T-helper 2 cell treated with Interferon-gamma antibody and Interleukin-4, amounts not matched to agents 100 ng/mL and 5 ng/mL, for 36 hours (primary cell): ENCODE measurements around the gene CTSE. TPM values are rescaled to one million over a fixed set of nuclear protein-coding genes. Genes with fewer than 3 reads are reported as not detected.

Experiments used
- intact Hi-C: fragments of 100-400 bp; cut with micrococcal nuclease; formaldehyde crosslinking; loops from one replicate; pipeline ENCODE4 v1.15.1; 2023
- total RNA-seq: library from RNA; stranded (reverse); gene quantifications from 2 replicates; pipeline ENCODE4 v1.2.3, GENCODE V29; 2022

Gene CTSE
- total RNA-seq, 1 donor from 2014 or later = not detected

DNA sequence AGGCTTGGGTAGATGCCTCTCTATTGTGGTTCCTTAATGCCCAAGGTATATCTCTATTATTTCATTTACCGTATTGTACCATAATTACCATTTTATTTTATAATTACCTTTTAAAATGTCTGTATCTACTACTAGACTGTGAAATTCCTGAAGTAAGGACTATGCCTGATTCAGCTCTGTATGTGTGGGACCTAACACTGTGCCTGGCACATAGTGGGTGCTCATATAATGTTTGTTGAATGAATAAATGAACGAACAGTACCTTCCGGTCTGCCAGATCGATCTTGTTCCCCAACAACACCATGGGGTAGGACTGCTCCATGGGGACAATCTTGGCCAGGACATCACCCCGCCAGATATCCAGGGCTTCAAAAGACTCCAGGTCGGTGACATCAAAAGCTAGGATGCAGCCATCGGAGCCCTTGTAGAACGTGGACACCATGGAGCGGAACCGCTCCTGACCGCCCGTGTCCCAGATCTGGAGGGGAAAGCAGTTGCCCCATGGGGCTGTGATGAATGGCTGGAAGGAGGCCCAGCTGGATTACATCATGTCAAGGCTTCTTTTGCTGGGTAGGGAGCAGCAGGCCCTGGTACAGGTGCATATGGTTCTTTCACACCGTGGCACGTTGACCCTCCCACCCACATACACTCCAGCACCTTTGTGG lies 31.3 kb downstream of the CTSE start:
- intact Hi-C loops = no loop called here

DNA sequence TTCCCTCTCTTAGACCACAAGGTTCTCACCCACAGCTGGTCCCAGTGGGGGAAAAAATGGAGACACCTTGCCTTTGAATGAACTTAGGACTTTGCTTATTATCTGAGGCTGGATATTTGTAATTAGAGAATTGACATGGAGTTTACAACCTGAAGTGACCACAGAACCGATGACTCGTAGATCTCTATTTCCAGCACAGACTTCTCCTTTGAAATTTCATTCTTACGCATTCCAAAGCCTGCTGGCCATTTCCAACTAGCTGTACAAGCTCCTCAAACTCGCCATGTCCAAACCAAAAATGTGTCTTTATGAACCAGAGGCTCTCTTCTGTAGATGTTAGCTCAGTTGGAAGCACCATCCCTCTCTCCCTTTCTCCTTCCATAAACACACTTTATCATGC lies 32.5 kb downstream of the CTSE start:
- intact Hi-C loops = no loop called here

DNA sequence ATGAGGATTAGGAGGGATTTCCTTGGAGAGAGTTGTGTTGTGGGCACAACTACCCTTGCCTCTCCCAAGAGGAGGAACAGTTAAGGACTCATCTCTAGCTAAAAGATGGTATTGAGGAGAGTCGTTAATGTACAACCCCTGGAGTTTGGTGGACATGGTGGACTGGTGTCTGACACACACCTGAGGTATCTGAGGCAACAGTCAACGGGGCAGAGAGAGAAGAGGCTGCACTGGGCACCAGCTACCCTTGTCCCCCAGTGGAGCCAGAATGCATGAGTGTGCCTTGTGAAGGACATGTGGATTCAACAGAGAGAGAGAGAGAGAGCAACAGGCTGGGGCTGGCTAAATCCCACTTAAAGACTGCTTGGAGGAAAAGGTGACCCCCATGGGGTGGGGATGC lies 33.5 kb downstream of the CTSE start:
- intact Hi-C loops = no loop called here

DNA sequence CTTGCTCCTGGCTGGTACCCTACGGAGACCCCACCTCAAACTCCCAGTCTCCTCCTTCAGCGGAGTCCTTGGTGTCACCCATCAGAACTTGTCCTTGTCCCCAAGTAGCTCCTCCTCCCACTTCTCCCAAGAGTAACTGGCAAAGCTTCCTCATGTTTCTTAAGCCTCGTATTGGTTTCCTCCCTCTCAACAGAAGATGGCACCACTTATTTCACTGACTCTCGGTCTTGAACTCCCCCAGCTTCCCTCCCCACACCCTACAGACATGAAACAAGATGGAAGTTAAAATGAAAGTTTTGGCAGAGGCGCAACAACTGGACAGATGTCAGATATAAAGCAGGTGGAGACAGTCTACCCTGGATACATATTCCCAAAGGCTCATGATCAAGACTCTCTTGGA lies 33.9 kb downstream of the CTSE start:
- intact Hi-C loops = no loop called here

DNA sequence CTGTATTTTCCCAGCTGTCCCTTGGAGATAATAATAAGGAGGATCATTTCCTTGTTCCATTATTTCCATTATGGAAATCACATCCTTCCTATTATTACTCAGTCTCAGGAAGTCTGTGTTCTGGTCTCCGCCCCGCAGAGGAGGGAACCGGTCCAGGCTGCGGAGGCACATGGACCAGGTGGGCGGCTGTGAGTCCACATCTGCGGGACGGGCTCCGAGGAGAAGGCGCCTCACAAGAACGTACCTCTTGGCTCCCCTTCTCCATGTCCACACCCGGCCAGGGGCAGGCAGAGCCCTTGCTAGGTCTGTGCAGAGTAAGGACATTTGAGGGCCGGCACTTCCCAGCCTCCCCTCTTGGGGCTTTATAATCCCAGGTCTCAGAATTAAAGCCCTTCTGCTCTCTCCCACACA lies 35.1 kb downstream of the CTSE start:
- intact Hi-C loops = no loop called here

DNA sequence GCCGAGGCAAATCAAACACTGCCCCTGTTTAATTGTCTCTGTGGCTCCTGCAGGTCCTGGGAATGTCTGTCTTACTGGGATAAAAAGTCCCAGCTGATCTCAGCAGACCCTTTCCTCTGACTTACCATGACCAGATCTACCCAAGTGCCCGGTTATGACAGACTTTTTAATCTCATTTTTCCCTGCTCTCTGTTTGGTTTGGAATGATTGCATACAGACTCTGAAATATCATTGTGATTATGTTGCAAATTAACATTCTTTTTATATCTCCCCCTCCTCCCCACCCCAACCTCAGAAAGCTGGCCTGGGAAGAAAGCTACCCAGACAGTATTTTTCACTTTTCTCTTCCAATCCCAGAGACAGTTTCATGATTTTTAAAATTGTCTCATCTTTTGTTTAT lies 36.8 kb downstream of the CTSE start:
- intact Hi-C loops = no loop called here

DNA sequence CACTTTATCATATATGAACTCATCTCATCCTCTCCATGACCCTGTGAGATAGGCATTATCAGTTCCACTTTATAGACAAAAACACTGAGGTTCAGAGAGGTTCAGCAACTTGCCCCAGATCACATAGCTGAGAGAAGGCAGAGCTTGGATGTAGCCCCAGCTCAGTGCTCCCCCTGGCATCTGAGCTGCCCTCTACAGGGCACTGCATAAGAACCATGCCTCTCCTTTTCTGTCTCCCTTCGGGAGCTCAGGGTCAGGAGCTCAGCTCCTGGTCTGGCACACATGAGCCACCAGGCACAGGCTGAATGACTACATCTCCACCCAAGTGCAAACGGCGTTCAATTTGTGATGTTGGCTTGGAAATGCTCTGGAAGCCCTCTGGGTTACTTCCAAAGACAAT lies 37.4 kb downstream of the CTSE start:
- intact Hi-C loops = no loop called here

DNA sequence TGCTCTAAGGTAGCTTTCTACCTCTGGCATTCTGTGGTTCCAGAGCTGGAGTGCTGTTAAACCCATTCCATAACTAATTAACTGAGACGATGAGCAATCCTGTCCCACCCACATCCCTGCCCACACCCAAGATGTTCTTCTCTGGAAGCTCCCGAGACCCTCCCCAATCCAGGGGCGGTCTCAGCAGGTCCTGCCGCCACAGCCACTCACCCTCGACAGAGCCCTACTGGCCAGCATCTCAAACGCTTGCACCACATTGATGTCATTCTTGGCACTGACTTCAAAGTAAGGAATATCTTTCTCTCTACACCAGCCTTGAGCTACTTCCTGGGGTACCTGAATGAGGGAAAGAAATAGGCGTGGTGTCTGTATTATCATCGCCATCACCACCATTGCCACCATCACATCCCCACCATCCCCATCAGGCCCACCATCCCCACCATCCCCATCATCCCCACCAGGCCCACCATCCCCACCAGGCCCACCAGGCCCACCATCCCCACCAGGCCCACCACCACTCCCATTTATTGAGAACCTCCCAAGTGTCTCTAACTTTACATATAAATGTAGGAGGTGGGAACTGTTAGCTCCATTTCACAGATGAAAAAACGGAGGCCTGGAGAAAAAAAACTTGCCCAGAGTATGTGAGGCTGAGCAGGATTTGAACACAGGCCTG lies 38.2 kb downstream of the CTSE start:
- intact Hi-C loops = no loop called here

DNA sequence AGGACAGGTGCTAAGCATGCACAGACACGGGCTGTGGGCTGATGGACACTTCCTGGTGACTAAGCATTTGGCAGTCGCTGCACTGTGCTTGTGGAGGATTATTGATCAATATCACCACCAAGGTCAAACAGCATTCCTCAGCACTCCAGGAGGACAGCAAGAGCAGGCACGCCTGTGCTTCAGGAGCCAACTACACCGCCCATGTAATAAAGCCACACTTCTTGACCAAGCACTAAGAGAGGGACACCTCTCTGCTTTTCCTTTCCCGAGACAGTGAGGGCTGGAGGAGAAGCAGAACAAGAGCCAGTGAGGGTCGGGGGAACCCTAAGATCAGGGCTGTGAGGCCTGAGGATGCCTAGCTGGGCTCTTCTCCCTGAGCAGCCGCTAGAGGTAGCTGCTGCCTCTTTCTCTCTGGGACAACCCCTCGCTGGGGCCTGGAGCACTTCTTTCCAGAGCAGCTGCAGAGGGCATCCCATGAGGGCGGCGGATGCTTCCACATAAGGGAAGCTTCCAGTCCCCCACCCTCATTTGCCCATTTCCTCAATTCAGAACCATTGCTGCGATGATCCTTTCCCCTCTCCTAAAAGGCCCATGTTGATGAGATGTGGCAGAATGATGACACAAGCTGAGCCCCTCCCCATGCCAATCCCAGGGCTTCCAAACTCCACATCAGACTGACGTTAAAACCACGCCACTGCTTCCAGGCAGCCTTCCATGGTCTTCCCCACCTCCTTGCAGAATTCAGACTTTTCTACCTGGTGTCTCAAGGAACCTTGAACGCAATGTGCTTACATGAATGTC lies 39.6 kb downstream of the CTSE start:
- intact Hi-C loops = loop anchor here (1.0 kb wide), 1 partner anchor 122 kb away; no protein-coding TSS in a partner anchor

DNA sequence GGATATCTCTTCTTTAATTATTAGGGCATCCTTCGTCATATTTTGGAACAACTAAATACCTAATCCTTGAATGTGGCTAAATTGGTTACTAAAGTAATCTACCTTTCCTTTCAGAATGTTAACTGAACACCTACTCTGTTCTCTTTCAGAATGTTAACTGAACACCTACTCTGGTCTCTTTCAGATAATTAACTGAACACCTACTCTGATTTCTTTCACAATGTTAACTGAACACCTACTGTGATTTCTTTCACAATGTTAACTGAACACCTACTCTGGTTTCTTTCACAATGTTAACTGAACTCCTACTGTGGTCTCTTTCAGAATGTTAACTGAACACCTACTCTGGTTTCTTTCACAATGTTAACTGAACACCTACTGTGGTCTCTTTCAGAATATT lies 42.4 kb downstream of the CTSE start:
- intact Hi-C loops = no loop called here

DNA sequence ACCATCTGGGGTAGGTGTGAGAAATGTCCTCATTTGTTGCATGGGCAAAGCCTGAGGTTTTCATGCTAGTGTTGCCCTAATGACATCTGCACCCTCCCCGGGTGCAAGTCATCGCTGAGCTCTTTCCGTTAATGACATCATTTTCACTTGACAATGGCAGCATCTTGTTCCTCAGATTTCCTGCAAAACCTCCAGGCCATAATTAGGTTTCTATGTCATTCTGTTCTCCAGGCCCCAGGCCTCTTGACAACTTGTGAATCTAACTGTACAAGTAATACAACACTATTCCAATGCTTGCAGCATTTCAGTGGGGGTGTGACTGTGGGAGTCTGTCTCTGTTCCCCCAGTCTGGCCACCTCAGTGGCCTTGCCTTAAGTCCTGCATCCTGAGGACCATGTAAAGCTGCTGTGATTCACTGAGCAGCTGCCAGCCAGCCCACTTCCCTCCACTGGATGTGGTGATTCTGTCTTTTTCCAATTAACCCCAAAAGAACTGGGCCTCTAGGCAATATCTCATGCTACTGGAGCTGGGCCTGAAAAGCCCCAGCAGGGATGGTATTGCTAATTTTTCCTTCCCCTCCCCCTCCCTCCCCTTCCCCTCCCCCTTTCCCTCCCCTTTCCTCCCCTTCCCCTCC lies 43.3 kb downstream of the CTSE start:
- intact Hi-C loops = no loop called here

DNA sequence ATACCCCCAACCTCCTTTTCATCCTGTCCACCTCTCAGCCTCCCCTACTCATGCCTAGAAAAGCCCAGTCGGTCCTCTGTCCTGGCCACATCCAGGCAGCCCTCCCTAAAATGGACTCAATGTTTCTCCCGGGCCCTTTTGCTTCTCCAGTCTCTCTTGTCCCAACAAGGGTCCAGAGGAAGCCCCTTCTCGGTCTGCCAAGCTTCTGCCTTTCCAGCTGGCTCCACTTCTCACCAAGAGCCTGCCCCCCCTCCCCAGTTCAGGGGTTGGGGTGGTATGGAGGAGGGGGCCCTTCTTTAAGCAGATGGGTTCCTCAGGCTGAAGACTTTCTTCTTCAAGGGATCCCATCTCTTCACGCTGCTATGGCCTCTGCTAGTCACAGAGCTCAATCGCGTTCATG lies 44.4 kb downstream of the CTSE start:
- intact Hi-C loops = no loop called here

DNA sequence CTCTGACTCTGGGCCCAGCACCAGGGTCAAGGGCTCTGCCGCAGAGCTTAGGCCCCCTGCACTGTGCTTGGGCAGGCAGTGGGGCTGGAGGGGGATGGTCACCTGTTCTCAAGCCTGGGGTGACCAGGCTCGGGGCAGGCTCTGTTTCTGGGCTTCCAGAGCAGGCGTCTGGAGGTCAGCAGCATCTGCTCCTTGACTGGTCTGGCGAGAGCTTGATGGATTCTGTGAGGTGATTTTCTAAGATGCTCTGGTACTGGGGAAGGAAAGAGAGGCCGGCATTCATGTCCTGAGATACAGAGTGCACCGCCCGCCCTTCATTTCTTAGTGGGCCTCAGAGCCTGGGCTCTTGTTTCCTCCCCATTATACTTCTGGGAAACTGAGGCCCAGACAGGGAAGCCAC lies 45.0 kb downstream of the CTSE start:
- intact Hi-C loops = no loop called here

DNA sequence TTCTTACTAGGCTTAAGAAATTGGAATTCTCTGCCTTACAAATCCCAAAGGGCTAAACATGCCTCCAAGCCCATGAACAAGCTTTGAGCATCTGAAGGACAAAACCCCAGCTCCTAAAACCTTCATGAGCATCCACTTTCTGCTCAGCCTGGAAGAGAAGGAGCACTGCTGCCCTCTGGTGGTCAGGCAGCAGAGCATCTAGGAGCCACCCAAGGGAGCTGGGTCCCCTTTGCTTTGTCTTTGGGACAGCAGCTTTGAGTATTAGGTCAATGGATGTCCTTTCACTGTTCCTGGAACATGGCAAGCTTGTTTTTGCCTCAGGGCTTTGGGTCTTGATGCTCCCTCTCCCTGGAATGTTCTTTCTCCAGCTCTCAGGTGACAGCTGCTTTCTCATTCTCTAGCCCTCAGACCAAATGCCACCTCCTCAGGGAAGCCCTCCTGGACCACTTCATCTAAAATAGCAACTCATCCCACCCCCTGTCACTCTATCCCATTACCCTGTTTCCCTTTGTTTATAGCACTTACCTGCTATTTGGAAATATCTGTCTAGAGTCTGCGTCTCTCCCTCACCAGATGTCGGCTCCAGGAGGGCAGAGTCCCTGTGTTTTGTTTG lies 46.2 kb downstream of the CTSE start:
- intact Hi-C loops = loop anchor here (1.0 kb wide), 2 partner anchors 58 to 186 kb away; no protein-coding TSS in a partner anchor

DNA sequence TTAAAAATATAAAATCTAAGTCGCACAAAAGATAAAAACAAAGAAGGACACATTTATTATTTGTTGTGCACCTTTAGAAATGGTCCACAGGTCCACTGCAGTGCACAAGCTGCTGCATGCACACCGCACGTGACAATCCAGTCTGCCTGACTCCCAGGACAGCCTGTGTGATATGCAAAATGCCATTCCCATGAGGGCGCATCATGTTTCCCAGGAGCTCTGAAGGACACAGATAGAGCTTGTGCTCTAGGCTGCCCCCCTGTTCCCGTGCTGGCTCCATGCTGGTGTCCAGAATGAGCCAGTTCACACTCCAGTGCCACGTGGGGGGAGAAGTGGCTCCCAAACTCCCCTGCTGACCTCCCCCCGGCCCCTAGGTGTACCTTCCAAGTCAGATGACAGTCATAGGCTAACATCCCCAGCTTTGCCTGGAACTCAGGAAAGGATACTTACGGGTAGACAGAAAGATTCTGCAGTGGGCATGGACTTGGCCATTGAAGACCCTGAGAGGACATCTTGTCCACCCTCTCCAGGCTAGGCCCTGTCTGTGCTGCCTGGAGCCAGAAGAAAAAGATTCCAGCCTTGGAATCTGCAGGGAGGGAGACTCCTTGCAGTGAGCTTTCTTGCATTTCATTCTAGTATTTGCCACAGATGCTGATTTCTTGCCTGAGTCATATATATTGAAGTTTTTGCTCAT lies 46.8 kb downstream of the CTSE start:
- intact Hi-C loops = loop anchor here (1.0 kb wide), 2 partner anchors 58 to 186 kb away; no protein-coding TSS in a partner anchor

DNA sequence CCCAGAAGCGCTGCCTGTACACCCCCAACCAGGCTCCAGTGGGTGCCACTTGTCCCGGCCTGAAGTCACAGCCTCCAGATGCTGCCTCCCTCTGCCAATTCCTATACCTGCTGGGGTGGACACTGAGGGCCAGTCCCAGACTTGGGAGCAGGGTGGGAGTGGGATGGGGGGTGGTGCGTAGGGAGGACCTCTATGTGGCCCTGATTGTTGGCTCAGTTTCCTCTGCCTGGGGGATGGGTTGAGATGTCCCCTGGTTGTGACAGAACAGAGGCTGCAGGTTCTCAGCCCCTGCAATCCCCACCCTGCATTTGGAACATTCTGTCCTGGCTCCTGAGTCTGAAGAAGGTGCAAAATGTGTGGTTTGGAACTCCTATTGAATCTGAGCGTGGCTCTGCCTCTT lies 47.7 kb downstream of the CTSE start:
- intact Hi-C loops = no loop called here

DNA sequence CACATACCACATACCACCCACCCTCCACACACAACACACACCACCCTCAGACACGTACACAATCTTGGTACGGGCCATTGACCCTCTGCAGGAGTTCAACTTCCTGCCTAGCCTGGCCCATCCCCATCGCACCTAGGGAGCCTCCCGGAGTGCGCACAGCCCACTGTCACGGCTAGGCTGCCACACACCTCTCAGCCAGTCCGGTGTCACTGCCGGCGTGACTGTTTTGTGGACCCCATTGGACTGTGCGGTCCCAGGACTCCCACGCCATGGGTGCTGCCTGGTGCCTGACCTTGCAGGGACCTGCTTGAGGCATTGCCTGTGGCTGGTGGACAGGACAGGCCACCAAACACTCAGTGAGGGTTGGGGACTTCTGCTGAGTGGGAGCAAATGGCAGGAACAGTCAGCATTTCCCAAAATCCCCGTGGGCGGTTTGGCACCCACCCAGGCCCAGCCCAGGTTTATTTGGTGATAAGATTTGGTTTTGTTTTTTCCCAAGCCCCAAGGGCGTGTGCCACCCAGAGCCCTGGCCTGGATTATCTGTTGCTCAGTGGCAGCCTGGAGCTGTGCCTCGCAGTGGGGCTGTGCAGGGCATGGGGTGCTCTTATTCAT lies 48.2 kb downstream of the CTSE start:
- intact Hi-C loops = no loop called here

DNA sequence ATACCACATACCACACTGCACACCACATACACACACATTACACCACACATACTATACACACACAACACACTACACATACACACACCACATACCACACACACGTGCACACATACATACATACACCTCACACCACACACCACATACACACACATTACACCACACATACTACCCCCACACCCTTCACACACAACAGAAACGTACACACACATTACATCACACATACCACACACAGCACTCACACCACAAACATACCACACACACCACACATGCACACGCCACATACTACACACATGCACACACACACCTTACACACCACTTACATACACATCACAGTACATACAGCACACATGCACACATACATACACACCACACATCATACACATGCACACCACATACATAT lies 49.0 kb downstream of the CTSE start:
- intact Hi-C loops = no loop called here

DNA sequence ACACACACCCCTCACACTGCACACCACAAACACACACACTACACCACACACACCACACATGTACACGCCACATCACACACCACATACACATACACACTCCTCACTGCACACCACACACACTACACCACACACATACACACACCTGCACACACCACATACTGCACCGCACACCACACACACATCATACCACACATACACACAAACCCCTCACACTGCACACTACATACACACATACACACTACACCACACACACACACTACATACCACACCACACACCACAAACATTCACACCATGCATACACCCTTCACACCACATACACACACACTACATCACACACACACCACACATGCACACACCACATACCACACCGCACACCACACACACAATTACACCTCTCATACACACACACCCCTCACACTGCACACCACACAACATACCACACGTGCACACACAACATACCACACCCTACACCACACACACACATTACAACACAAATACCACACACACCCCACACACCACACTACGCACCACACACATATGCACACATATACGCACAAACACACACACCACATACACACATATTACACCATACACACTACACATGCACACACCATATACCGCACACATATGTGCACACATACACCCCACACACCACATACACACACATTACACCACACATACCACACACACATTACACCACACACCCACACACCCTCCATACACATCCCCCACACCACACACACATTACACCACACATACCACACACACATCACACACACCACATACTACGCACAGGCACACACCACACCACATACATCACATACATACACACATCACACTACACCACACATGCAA lies 50.1 kb downstream of the CTSE start:
- intact Hi-C loops = no loop called here
